GM19452 (cell line): ENCODE data around the gene RPL13.

Experiments used
- ATAC-seq: cut with Tn5 transposase; IDR thresholded peaks from one replicate; pipeline ENCODE4 v1.9.1; 2021; ENCODE audit not compliant: unreplicated experiment

RPL13 gene

GRCh38 chr16:89595330-89596060, 35.0 kb downstream of the RPL13 start:
- ATAC-seq = no peak

DNA sequence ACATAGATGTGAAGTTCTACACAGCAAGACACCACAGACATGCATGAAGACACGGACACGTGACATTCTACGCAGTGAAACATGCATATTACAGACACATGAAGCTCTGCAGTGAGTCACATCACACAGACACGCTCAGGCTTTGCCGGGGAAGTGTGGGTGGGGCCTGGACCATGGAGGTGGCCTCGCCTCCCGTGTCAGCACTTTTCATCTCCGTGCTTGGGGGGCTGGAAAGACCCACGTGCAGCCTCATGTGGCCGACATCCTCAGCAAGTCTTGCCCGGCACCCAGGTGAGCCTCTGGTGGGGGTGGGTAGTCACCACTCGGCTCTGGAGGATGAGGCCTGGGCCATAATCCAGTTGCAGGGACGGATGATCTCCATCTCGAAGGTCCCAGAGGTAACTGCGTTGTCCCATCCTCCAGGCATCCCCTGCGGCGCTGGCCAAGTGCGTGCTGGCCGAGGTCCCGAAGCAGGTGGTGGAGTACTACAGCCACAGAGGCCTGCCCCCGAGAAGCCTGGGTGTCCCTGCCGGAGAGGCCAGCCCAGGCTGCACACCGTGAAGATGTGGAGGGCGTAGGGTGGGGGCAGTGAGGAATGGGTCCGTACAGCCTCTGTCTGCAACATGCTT, 35.7 kb downstream of the RPL13 start:
- ATAC-seq = no peak

DNA sequence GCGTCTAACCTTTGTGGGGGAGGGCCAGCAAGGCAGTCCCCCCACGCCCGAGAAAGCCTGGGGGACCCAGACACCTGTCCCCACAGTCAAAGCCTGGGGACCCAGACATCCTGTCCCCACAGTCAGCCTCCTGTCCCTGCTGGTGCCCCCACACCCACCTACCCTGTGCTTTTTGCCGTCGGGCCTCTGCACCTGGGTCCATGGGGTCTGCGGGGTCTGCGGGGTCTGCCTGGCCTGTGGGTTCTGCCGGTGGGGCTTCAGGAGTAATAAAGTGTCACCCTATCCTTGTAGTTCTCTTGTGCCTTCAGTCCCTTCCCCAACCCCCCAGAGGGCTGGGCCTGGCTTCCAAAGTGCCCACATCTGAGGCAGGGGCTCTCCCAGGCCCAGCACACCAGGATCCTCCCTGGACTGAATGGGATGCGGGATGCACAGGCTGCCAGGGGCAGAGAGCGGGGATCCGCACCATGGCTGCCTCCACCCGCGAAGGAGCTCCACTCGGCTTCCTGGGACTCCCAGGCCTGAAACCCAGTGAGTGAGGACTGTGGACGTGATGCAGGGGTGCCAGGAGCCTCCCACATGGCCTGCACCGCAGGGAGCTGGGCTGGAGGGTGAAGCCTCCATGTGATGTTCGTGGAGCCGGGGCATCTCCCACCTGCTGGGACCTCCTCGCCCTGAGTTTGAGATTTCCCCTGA, 36.6 kb downstream of the RPL13 start:
- no peak for ATAC-seq

GRCh38 chr16:89598199-89598598, 37.7 kb downstream of the RPL13 start:
- no peak for ATAC-seq

DNA sequence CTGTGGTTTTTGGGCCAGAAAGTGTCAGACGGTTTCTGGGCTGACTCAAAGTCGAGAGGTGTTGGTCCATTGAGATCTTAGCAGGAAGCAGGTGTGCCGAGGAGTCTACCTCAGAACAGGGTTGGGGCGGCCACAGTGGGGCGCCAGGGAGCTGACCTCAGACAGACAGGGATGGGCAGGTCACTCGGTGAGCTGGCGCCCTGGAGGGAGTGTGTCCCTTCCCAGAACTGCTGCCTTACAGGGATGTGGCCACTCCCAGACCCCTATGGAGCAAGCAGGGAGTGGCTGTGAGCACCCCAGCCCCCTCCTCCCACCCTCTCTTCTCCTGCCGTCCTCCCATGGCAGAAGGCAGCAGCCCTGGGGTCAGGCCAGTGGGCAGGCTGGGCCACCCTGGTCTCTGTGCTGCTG, 39.0 kb downstream of the RPL13 start:
- ATAC-seq = no peak

GRCh38 chr16:89599902-89600301, 39.4 kb downstream of the RPL13 start:
- no peak for ATAC-seq

DNA sequence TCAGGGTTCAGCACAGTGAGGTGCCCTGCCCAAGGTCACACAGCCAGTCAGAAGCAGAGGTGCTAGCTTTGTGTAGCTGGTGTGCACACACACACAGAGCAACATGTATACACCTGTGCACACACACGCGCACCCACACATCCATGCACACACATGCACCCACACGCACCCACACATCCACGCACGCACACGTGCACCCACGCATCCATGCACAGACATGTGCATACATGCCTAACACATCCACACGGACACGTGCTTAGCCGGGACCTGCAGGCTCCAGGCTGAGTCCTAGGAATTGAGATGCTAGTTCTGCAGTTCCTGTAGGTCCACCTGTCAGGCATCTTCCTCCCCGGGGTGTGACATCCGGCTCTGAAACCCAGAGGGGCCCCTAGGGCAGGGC, 39.9 kb downstream of the RPL13 start:
- ATAC-seq = no peak

GRCh38 chr16:89600956-89601355, 40.5 kb downstream of the RPL13 start:
- no peak for ATAC-seq

- no peak for ATAC-seq
Observed at GRCh38 chr16:89601906-89602272, 41.4 kb downstream of the RPL13 start.

GRCh38 chr16:89602273-89602951, 41.9 kb downstream of the RPL13 start:
- no peak for ATAC-seq

- no peak for ATAC-seq
Observed at GRCh38 chr16:89602952-89603590, 42.6 kb downstream of the RPL13 start.

DNA sequence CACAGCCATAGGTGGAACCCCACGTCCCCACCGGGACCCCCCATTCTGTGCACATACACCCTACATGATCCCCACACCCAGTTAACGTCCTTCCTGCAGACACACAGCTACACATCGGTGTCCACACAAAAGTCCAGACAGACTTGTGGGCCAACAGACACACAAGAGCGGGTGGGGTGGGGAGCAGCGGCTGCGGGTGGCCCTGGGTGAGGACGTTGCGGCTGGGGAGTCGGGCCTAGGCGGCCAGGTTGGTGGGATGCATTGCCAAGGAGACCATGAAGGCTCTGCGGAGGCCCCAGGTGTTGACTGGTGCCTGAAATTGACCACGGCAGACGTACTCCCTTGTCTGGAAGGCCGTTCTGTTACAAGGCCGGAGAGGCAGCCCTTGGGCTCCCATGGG, 44.3 kb downstream of the RPL13 start:
- ATAC-seq = no peak

DNA sequence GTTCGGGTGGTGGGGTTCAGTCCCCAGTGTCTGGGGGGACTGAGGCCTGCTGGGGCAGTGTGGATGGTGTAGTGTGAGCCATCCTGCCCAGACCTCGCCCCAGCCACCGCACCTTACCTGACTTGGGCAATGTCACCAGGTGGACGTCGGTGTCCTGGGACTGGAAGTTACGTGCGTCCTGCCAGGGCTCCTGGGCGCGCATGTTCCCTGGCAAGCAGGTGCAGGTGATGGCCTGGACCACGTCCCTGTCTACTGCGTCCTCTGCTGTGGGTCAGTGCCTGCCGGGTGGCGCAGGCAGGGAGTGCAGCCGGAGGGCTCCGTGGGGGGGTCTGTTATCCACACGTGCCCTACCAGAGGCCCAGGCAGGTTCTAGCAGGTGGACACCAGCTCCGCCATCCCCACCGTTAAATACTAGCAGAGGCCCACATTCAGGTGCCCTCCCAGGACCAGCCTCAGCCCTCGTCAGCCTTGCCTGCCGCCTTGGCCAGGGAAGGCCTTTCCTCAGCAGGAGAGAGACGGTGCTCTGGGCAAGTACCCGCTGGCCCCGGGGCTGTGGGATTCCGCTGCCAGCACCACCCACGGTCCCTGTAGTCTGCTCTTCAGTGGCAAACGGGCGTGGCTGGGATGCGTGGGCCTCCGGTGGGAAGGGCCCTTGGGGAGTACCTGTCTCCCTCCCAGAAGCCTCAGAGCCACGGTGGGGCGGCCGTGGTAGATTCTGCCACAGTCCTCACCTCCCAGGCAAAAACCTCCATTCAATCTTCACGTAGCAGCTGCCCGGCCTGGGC, 44.9 kb downstream of the RPL13 start:
- ATAC-seq = no peak

- no peak for ATAC-seq
Observed at GRCh38 chr16:89606006-89606405, 45.5 kb downstream of the RPL13 start.

GRCh38 chr16:89607453-89607852, 47.0 kb downstream of the RPL13 start:
- no peak for ATAC-seq

- no peak for ATAC-seq
Observed at GRCh38 chr16:89607937-89608740, 47.7 kb downstream of the RPL13 start.

- no peak for ATAC-seq
Observed at GRCh38 chr16:89610108-89610453, 49.6 kb downstream of the RPL13 start.

DNA sequence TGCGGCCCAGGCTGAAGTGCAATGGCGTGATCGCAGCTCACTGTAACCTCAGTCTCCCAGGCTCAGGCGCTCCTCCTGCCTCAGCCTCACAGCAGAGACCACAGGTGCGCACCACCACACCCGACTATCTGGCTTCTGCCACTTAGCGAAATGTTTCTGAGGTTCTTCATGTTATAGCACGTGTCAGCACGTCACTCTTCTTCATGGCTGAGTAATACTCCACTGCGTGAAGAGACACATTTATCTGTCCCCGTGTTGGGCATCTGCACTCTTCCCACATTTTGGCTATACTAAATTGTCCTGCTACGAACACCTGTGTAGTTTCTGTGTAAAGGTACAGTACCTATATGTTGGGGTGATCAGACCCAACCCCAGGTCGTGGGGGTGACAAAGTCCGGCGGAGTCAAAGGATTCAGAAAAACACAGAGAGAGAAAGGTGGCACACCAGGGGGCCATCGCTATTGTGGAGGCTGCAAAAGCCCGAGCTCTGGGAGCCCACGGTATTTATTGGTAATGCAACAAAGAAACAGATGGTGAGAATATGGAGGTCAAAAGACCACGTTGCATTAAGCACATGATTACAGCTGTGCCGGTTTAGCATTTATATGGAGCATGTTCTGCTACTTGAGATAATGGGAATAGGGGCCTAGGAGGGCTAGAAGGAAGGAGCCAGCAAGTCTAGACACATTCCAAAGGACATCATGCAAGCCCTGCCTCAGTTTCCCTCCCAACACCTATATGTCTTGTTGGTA, 52.1 kb downstream of the RPL13 start:
- no peak for ATAC-seq
